ENCODE measurements around the gene TSFM.
"Not testable (repeated sequence)": the region's sequence is repeated elsewhere in the genome, so short reads cannot be mapped to it uniquely, and the experiment has no call there.

TSFM gene

GRCh38 chr12:57763881-57764661, 18.5 kb upstream of the TSFM start:
- no peak for DNase-seq (ENCODE audit: low spot score)

DNA sequence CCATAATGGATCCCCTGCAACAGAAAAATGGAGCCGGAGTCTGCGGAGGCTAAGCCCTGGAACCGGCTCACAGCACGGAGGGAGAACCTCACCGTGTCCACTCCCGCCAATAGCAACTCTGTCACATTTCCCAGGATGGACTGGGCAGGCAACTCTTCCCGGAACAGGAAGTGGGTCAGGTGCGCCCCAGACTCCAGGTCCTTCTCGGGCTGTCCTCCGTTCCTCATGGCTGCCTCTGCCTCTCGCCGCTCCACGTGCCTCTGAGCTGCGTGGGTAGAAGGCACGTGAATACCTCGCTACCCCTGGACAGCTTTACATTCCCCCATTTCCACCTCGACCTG, 18.0 kb upstream of the TSFM start:
- peak; percentile 31 for DNase-seq (ENCODE audit: low spot score)

DNA sequence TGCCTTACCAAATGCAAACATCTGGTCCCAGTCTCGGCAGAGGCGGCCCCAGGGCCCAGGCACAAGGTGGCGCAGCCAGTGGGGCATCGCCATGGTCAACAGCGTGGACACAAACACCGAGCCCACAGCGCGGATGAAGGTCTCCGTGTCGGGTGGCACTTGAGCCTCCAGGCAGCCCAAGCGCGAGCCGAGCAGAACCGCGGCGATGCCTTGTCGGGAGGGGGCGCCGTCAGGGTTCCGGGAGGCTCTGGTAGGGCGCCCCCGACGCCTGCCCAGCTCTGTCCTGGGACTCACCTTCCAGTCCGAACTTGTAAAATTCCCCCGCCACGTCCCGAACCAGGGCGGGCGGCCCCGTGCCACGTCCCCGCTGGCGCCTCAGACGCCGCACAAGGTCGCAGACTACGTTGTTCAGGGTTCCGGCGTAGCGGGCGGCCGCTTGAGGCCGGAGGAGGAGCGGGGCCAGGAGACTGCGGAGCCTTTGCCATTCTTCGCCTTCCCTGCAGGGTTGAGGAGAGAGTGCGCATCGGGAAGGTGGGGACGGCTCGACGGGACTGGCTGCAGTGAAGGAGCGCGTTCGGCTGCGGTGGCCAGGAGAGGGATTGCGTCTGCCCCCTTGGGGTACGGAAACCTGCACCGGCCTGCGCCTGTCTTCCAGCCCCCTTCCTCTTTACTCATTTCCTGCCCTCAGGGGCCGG, 17.4 kb upstream of the TSFM start:
- DNase-seq (ENCODE audit: low spot score) = peak; percentile 66

GRCh38 chr12:57765698-57766463, 16.7 kb upstream of the TSFM start:
- peak; percentile 18 for DNase-seq (ENCODE audit: low spot score)

DNA sequence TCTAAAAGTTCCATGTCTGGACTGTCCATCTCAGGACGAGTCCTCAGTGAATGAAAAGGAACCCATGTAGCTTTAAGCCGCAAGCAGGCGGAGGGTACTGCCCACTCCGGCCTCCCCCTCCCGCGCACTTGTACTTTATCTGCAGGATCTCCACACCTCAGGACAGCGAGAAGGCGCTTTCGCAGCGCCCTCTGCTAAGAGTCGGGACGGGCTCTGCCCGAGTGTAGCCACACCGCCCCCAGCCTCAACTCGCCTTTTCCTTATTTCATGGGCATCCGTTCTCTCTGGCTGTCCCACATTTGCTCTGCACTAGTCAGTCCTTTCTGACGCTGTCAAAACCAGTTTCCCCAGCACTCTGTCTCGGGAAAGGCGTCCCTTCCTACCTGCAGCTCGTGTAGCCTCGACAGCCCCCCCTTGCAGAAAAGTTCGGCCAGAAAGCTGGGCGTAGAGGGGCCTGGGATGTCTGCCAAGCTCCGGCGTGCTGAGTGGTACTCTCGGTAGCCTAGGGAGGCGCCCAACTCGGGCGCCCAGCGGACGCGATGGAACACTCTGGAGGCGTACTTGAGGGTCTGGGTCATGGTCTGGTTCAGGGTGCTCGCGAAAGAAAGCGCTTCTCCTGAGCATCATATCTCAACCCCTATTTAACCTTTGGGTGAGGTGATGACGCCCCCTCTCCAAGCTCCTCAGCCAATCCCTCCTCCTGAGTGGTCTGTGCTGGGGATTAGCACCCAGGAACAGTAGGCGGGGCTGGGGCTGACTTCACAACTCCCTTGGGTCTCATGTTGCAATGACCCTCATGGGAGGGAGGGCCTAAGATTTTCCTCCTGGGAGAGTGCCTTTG, 15.9 kb upstream of the TSFM start, which contains the start of gene CYP27B1:
Gene CYP27B1, minus strand, starts transcription at position 615 of the 841 bp plus-strand sequence. Its CDS starts 37 bp downstream, at position 578.
- DNase-seq (ENCODE audit: low spot score) = peak; percentile 63

DNA sequence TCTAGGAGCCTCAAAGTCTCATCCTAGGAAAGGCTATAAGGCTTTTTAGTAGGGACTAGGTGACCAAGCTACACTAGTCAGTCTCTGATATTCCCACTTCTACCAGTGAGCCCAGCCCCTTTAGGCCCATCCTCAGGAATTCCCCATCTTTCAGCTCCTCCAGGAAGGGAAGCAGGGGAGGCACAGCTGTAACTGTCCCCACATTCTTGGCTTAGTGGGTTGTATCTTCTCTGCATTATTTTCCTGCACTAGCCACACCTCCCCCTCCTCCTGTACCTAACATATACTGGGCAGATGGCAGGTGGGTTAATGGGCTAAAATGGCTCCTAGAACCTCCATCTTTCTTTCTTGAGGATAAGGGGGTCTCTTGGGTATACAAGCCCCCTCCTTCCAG, 15.3 kb upstream of the TSFM start:
- DNase-seq (ENCODE audit: low spot score) = no peak

- no peak for DNase-seq (ENCODE audit: low spot score)
Measured at GRCh38 chr12:57767876-57768275, 14.7 kb upstream of the TSFM start.

DNA sequence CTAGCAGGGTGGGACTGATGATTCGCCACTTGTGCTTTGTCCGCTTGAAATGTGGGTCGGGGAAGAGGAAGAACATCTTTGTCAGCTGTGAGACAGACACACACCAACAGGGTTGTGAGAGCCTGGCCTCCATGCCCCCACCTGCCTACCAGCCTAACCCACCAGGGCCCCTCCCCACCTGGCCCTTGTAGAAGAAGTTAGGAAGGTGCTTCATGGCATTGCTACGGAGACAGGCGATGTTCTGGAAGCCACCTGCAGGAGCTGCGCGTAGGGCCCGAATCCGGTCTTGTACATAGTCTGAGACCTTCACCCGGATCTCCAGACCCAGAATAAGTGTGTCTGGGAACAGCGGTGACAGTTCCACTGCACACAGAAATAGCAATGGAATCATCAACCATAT, 13.0 kb upstream of the TSFM start:
- no peak for DNase-seq (ENCODE audit: low spot score)

- DNase-seq (ENCODE audit: low spot score) = no peak
Measured at GRCh38 chr12:57770734-57771133, 11.9 kb upstream of the TSFM start.

- peak; percentile 91 for DNase-seq (ENCODE audit: low spot score)
Measured at GRCh38 chr12:57771236-57771872, 11.2 kb upstream of the TSFM start.

DNA sequence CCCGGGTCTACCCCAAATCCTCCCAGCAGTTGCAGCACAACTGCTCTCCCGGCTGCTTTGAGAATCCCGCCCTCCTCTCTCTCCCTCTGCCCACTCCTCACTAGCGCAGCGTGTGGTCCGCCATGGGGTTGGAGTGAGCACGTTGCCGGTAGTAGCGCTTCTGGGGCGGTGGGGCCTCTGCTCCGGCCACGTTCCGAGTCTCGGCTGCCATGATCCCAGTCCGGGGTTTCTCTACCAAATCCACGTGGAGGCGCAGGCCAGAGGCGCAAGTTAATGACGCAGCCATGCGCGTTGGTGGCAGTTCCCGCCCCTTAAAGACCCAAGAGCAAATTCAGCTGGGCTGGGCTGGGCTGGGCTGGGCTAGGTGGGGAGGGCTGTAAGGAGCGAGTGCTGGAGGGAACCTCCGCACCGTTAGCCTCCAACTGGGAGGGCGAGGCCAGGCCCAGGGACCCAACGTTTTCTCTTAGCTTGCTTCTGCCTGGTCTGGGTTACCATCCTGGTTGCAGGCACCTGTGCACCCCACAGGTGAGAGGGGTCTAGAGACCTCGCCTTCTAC, 10.6 kb upstream of the TSFM start, which contains the start of gene METTL1:
Gene METTL1, minus strand, starts transcription at position 233 of the 556 bp plus-strand sequence. Its CDS starts 22 bp downstream, at position 211.
- peak; percentile 92 for DNase-seq (ENCODE audit: low spot score)

- peak; percentile 76 for DNase-seq (ENCODE audit: low spot score)
Measured at GRCh38 chr12:57772429-57773322, 9.9 kb upstream of the TSFM start, which contains the start of gene EEF1AKMT3. TSS of gene EEF1AKMT3 (plus strand) at chr12:57772614. CDS start at chr12:57772725, 111 bp downstream.

DNA sequence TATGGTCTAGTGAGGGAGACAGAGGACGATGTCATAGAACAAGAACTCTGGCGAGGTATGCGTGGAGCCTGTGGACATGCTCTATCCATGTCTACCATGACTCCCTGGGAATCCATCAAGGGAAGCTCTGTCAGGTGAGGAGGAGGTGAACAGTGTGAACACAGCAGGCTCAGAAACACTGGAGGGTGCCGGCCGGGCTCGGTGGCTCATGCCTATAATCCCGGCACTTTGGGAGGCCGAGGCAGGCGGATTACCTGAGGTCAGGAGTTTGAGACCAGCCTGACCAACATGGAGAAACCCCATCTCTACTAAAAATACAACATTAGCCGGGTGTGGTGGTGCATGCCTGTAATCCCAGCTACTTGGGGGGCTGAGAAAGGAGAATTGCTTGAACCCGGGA, 8.0 kb upstream of the TSFM start:
- DNase-seq (ENCODE audit: low spot score) = not testable (repeated sequence)

DNA sequence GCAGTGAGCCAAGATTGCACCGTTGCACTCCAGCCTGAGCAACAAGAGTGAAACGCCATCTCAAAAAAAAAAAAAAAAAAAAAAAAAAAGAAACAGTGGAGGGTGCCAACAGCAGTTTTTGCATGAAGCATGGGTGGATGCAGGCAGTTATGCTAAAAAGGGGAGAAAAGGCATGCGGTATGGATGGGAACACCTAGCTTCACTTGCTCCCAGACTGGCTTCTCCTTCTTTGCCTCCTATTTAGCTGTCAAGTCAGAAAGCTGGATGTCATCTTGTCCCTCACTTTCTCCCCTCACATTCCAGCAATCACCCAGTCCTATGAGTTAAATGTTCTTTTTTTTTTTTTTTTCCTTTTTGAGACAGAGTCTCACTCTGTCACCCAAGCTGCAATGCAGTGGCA, 7.5 kb upstream of the TSFM start:
- DNase-seq (ENCODE audit: low spot score) = no peak

- peak; percentile 18 for DNase-seq (ENCODE audit: low spot score)
Measured at GRCh38 chr12:57775563-57776246, 6.9 kb upstream of the TSFM start.

DNA sequence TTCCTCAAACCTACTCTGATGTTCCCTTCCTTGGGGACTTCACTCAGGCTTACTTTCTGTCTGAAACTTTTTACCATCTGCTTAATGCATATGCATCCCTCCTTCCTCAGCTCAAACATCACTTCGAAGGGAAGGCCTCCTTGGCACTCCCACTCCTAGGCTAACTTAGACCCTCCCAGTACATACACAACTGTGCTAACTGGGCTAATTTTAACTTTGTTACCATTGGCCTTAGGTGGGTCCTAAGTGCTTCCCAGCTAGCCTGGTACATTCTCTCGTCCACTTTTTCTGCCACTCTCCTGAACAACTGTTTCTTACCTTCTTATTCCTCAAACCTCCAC, 6.4 kb upstream of the TSFM start:
- no peak for DNase-seq (ENCODE audit: low spot score)

- no peak for DNase-seq (ENCODE audit: low spot score)
Measured at GRCh38 chr12:57777367-57777766, 5.2 kb upstream of the TSFM start.

DNA sequence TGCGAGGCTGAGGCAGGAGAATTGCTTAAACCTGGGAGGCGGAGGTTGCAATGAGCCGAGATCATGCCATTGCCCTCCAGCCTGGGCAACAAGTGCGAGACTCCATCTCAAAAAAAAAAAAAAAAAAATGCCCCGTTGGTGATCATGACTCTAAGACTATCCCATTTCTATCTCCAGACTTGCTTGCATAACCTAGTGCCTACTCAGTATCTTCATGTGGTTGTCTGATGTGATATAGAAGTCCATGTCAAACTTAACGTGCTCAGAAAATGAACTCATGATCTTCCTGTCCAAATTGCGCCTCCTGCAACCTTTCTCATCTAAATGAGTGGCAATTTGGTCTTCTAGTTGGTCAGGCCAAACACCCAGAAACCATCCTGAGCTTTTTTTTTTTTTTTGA, 4.7 kb upstream of the TSFM start:
- no peak for DNase-seq (ENCODE audit: low spot score)

GRCh38 chr12:57779736-57780135, 2.9 kb upstream of the TSFM start:
- no peak for DNase-seq (ENCODE audit: low spot score)

Measured in iPS-NIHi11 (cell line).